Hindlimb muscle (tissue), 1 donor: ENCODE measurements around the gene MS4A6A. TPM values are rescaled to one million over a fixed set of nuclear protein-coding genes. Genes with fewer than 3 reads are reported as not detected.

Experiments used
- DNase-seq: peaks from one replicate; pipeline ENCODE4 v3.0.0-alpha.2; 2013
- polyA plus RNA-seq: library from polyadenylated mRNA; unstranded; fragments of 120-200 nt; gene quantifications from one replicate; pipeline ENCODE4 v1.2.1, GENCODE V29; 2013; ENCODE audit not compliant: insufficient read length

Gene MS4A6A
- polyA plus RNA-seq, 1 donor = 31.4 TPM

DNA sequence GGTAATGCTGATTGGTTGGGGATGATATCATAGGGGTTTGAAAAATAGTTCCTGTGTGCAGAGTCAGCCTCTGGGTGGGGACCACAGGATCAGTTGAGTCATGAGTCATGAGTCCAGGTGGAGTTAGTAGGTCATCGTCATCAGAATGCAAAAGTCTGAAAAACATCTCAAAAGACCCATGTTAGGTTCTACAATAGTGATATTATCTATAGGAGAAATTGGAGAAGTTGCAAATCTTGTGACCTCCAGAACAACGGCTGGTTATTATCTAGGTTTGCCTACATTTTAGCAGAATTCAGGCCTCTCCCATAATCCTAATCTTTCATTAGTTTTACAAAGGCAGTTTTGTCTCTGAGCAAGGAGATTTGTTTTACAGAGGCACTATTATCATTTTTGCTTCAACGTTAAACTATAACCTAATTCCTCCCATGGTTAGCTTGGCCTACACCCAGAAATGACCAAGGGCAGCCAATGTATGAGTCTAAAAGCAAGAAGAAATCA is 55.5 kb downstream of the MS4A6A start:
- DNase-seq = no peak

- no peak for DNase-seq
These were observed 56.8 kb downstream of the MS4A6A start for GRCh38 chr11:60125956-60126585.

- no peak for DNase-seq
These were observed 58.0 kb downstream of the MS4A6A start for GRCh38 chr11:60124802-60125432.

Other genes with a start within 250 kb of the MS4A6A start
- gene OOSP1, start 244.7 kb downstream of the MS4A6A start, polyA plus RNA-seq = not detected
- gene OOSP4A, start 219.1 kb downstream of the MS4A6A start, polyA plus RNA-seq = not detected
- not detected for gene OOSP4B, start 165.9 kb downstream of the MS4A6A start, polyA plus RNA-seq
- not detected for gene OOSP2, start 142.7 kb downstream of the MS4A6A start, polyA plus RNA-seq
- 1.1 TPM for gene MS4A3, start 126.4 kb downstream of the MS4A6A start, polyA plus RNA-seq
- gene MS4A2, start 94.4 kb downstream of the MS4A6A start, polyA plus RNA-seq = 0.10 TPM
- 2.0 TPM for gene MS4A4E, start 60.1 kb upstream of the MS4A6A start, polyA plus RNA-seq
- gene MS4A4A, start 97.6 kb upstream of the MS4A6A start, polyA plus RNA-seq = 7.9 TPM
- not detected for gene MS4A6E, start 144.2 kb upstream of the MS4A6A start, polyA plus RNA-seq
- gene MS4A7, start 195.4 kb upstream of the MS4A6A start, polyA plus RNA-seq = 15.1 TPM
- 0.65 TPM for gene MS4A14, start 213.4 kb upstream of the MS4A6A start, polyA plus RNA-seq
- not detected for gene MS4A5, start 246.5 kb upstream of the MS4A6A start, polyA plus RNA-seq